Muscle of back (tissue), 11 donors: ENCODE measurements around the gene PLAC8. TPM values are rescaled to one million over a fixed set of nuclear protein-coding genes. Genes with fewer than 3 reads are reported as not detected.
"Not testable (repeated sequence)": the region's sequence is repeated elsewhere in the genome, so short reads cannot be mapped to it uniquely, and the experiment has no call there.

Experiments used
- DNase-seq, 3 donors: peaks; one replicate each; pipeline versions ENCODE4 v3.0.0 to v3.0.0-alpha.2; 2013
- polyA plus RNA-seq, 10 donors: library from polyadenylated mRNA; unstranded; fragments of 120-200 nt; gene quantifications; one replicate each; pipeline ENCODE4 v1.2.1, GENCODE V29; 2013; ENCODE audit not compliant: insufficient read length in 10 of 10

Gene PLAC8
- polyA plus RNA-seq, 10 donors = 0.94 to 7.4 (median 3.5) TPM

GRCh38 chr4:83074086-83074704 lies 40.3 kb downstream of the PLAC8 start:
- peak; percentile 43 to 58 (median 50) for DNase-seq

- DNase-seq = no peak
Observed at GRCh38 chr4:83071116-83071515, 43.4 kb downstream of the PLAC8 start.

- DNase-seq = no peak
Observed at GRCh38 chr4:83067058-83067639, 47.4 kb downstream of the PLAC8 start.

- no peak for DNase-seq
Observed at GRCh38 chr4:83065266-83065665, 49.3 kb downstream of the PLAC8 start.

GRCh38 chr4:83062739-83063138 lies 51.8 kb downstream of the PLAC8 start:
- DNase-seq = no peak

GRCh38 chr4:83054928-83055327 lies 59.6 kb downstream of the PLAC8 start:
- DNase-seq = no peak

- DNase-seq = not testable (repeated sequence)
Observed at GRCh38 chr4:83048781-83049180, 65.7 kb downstream of the PLAC8 start.

GRCh38 chr4:83046693-83047473 lies 67.6 kb downstream of the PLAC8 start:
- no peak for DNase-seq

- peak in 1 of 3 donors; percentile 9 for DNase-seq
Observed at GRCh38 chr4:83043801-83044407, 70.6 kb downstream of the PLAC8 start.

GRCh38 chr4:83043157-83043556 lies 71.4 kb downstream of the PLAC8 start:
- not testable (repeated sequence) for DNase-seq

GRCh38 chr4:83040269-83040668 lies 74.3 kb downstream of the PLAC8 start:
- DNase-seq = no peak

Other genes starting within 250 kb of the PLAC8 start
- gene SEC31A, start 223.6 kb downstream of the PLAC8 start, polyA plus RNA-seq = 100 to 1,000 TPM; 164 to 239 (median 190) TPM
- 10 to 100 TPM in 1 of 10 donors, 1 to 10 TPM in 9; 6.1 to 10.0 (median 7.4) TPM for gene THAP9, start 214.0 kb downstream of the PLAC8 start, polyA plus RNA-seq
- 10 to 100 TPM in 2 of 10 donors, 1 to 10 TPM in 8; 7.1 to 13.6 (median 8.8) TPM for gene LIN54, start 103.9 kb downstream of the PLAC8 start, polyA plus RNA-seq
- gene COPS4, start 79.5 kb downstream of the PLAC8 start, polyA plus RNA-seq = 10 to 100 TPM; 57.9 to 81.1 (median 65.0) TPM
- 10 to 100 TPM in 7 of 10 donors, 1 to 10 TPM in 3; 8.3 to 12.0 (median 11.0) TPM for gene COQ2, start 170.1 kb upstream of the PLAC8 start, polyA plus RNA-seq
- gene HPSE, start 220.1 kb upstream of the PLAC8 start, polyA plus RNA-seq = 1 to 10 TPM in 1 of 10 donors, under 1 TPM in 9; 0.21 to 1.3 (median 0.42) TPM